ENCODE data around the gene CYP2B6. TPM values are rescaled to one million over a fixed set of nuclear protein-coding genes. Genes with fewer than 3 reads are reported as not detected.
"Not testable (repeated sequence)": the region's sequence is repeated elsewhere in the genome, so short reads cannot be mapped to it uniquely, and the experiment has no call there.

CYP2B6 gene
- total and polyA plus RNA-seq, 7 donors = 2.7 to 5.8 (median 3.0) TPM; not detected in 4

DNA sequence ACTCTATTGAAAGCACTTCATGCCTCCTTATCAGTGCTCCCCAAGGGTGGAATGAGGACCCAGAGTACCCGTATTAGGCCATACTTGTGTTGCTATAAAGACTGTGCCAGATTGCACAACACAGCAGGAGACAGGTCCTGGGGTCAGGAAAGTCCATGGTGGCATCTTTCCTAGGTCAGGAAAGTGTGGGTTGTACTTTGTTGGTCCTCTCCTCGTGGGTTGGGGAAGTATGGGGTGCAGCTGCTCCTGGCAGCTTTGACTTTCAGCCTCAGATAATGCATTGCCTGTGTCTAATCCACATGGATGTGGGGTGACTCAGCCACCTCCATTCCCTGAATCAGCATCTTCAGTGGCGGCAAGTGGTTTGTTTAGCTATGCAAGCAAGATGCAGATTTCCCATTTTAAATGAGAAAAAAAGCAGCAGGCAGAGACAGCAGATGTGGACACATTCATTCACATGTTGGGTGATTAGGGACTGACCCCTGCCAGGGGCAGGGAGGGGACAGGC, 8.4 kb upstream of the CYP2B6 start:
- WGBS, 2 donors = 33 to 42% methylated on average over 3 of the region's 3 CpGs
- no peaks in the 10 kb centered on the region for H3K27me3 ChIP-seq
- no peak for TF ChIP-seq EP300 (IDR thresholded peaks at IDR 0.05)
- TF ChIP-seq, protein P1, sequence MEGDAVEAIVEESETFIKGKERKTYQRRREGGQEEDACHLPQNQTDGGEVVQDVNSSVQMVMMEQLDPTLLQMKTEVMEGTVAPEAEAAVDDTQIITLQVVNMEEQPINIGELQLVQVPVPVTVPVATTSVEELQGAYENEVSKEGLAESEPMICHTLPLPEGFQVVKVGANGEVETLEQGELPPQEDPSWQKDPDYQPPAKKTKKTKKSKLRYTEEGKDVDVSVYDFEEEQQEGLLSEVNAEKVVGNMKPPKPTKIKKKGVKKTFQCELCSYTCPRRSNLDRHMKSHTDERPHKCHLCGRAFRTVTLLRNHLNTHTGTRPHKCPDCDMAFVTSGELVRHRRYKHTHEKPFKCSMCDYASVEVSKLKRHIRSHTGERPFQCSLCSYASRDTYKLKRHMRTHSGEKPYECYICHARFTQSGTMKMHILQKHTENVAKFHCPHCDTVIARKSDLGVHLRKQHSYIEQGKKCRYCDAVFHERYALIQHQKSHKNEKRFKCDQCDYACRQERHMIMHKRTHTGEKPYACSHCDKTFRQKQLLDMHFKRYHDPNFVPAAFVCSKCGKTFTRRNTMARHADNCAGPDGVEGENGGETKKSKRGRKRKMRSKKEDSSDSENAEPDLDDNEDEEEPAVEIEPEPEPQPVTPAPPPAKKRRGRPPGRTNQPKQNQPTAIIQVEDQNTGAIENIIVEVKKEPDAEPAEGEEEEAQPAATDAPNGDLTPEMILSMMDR (IDR thresholded peaks at IDR 0.05) = no peak
- TF ChIP-seq POLR2AphosphoS5 (IDR thresholded peaks at IDR 0.05) = no peak
- TF ChIP-seq POLR2A (IDR thresholded peaks at IDR 0.05) = no peak
- peaks cover 0 to 2% (median 0%) of the 10 kb centered on the region in 4 donors for H3K9me3 ChIP-seq
- no peaks in the 10 kb centered on the region for H3K4me1 ChIP-seq
- H3K4me3 ChIP-seq = no peak overlapping the region
- DNase-seq = no peak
- intact Hi-C loops (cut with DNase I) = no loop called here
- H3K27ac ChIP-seq = no peak overlapping the region
- H3K36me3 ChIP-seq = no peaks in the 10 kb centered on the region

DNA sequence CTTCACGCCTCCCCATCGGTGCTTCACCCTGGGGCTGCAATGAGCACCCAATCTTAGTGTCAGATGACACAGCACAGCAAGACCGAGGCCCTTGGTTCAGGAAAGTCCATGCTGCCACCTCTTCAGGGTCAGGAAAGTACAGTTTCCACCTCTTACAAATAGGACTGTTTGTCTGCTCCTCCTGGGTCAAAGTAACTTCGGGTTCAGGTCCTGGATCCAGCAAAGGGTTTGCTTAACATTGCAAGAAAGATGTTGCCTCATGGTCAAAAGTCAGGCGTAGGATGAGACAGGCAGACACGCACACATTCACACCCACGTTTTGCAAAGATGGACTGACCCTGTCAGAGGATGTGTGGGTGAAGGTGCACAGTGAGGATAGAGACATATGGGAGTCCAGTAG, 1.6 kb upstream of the CYP2B6 start:
- Histone ChIP-seq H3K4me3 (no peak overlapping the region), H3K27me3 (no peaks in the 10 kb centered on the region), H3K9me3 (peaks cover 0 to 2% (median 0%) of the 10 kb centered on the region in 4 donors), H3K4me1 (no peaks in the 10 kb centered on the region), H3K36me3 (no peaks in the 10 kb centered on the region), H3K27ac (no peak overlapping the region)
- TF ChIP-seq, protein P1 (IDR thresholded peaks at IDR 0.05) = no peak
- TF ChIP-seq POLR2AphosphoS5 (IDR thresholded peaks at IDR 0.05) = no peak
- TF ChIP-seq POLR2A (IDR thresholded peaks at IDR 0.05) = no peak
- TF ChIP-seq EP300 (IDR thresholded peaks at IDR 0.05) = no peak
- no peak for DNase-seq
- intact Hi-C loops (cut with DNase I) = no loop called here
- 88 to 91% methylated on average over 7 of the region's 7 CpGs for WGBS, 2 donors

DNA sequence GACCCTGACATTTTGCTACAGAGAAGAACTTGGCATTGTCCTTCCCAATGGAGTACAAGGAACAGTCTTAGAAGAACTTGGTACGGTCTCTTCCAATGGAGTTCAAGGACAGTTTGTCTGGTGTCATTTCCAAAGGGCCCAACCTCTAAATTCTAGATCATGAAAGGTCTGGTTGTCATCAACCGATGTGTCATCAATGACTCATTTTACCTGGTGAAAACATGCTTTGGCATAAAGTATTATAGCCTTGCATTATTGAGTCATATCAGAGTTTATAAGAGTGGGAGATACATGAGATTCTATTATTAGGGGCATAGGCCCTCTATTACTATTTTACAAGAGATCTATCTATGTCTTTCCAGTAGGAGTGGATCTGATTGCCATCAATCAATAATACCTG, 4.3 kb downstream of the CYP2B6 start:
- Histone ChIP-seq H3K36me3 (no peaks in the 10 kb centered on the region), H3K27me3 (no peaks in the 10 kb centered on the region), H3K9me3 (no peaks in the 10 kb centered on the region), H3K4me1 (no peaks in the 10 kb centered on the region), H3K4me3 (no peak overlapping the region), H3K27ac (no peak overlapping the region)
- no peak for DNase-seq
- no peak for TF ChIP-seq POLR2A (IDR thresholded peaks at IDR 0.05)
- TF ChIP-seq, protein P1 (IDR thresholded peaks at IDR 0.05) = no peak
- no peak for TF ChIP-seq EP300 (IDR thresholded peaks at IDR 0.05)
- TF ChIP-seq POLR2AphosphoS5 (IDR thresholded peaks at IDR 0.05) = no peak
- intact Hi-C loops (cut with DNase I) = no loop called here
- WGBS, 2 donors = 82 to 83% methylated on average over 2 of the region's 2 CpGs

DNA sequence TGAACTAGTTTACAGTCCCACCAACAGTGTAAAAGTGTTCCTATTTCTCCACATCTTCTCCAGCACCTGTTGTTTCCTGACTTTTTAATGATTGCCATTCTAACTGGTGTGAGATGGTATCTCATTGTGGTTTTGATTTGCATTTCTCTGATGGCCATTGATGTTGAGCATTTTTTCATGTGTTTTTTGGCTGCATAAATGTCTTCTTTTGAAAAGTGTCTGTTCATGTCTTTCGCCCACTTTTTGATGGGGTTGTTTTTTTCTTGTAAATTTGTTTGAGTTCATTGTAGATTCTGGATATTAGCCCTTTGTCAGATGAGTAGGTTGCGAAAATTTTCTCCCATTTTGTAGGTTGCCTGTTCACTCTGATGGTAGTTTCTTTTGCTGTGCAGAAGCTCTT, 7.9 kb downstream of the CYP2B6 start:
- H3K4me3 ChIP-seq; H3K4me1 ChIP-seq; H3K27ac ChIP-seq; H3K27me3 ChIP-seq; DNase-seq; H3K9me3 ChIP-seq; intact Hi-C loops (cut with DNase I); H3K36me3 ChIP-seq: not testable (repeated sequence)
- 100% methylated on average over 1 of the region's 2 CpGs for WGBS, 2 donors

DNA sequence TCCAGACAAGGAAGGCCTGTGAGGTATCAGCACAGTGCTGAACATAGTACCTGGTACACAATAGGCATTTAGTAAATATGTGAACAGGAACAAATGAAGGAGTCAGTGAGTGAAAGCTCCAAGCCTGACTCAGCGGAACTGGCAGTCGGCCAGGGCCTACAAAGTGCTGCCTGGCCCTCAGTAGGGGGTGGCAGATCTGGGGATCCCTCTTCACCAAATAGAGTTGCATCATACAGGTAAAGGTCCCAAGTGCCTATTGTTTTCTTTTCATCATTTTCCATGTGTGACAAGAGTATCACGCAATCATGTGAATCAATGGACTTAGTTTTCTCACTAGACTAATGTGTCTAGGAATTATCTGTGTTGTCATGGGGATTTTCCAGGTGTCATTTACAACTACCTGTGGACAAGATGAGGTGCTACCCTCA, 9.2 kb downstream of the CYP2B6 start:
- TF ChIP-seq POLR2AphosphoS5 (IDR thresholded peaks at IDR 0.05) (no peak), EP300 (IDR thresholded peaks at IDR 0.05) (no peak)

More for the DNA sequence above, 9.2 kb downstream of the CYP2B6 start:
- Histone ChIP-seq H3K27me3 (peaks cover 0 to 9% (median 0%) of the 10 kb centered on the region in 3 donors), H3K4me1 (no peaks in the 10 kb centered on the region), H3K27ac (no peak overlapping the region), H3K9me3 (no peaks in the 10 kb centered on the region), H3K4me3 (no peak overlapping the region), H3K36me3 (no peaks in the 10 kb centered on the region)
- intact Hi-C loops (cut with DNase I) = no loop called here
- 48 to 75% methylated on average over 3 of the region's 3 CpGs for WGBS, 2 donors
- no peak for DNase-seq

Measured in sigmoid colon (tissue), 7 donors.